NCI-H1092 (cell line): Measurements from ENCODE around the gene KRT4.
"Not testable (repeated sequence)": the region's sequence is repeated elsewhere in the genome, so short reads cannot be mapped to it uniquely, and the experiment has no call there.

Source experiments
- DNase-seq: peaks from one replicate; lab custom pipeline; 2025; lab: John Stamatoyannopoulos, UW

Gene KRT4

DNA sequence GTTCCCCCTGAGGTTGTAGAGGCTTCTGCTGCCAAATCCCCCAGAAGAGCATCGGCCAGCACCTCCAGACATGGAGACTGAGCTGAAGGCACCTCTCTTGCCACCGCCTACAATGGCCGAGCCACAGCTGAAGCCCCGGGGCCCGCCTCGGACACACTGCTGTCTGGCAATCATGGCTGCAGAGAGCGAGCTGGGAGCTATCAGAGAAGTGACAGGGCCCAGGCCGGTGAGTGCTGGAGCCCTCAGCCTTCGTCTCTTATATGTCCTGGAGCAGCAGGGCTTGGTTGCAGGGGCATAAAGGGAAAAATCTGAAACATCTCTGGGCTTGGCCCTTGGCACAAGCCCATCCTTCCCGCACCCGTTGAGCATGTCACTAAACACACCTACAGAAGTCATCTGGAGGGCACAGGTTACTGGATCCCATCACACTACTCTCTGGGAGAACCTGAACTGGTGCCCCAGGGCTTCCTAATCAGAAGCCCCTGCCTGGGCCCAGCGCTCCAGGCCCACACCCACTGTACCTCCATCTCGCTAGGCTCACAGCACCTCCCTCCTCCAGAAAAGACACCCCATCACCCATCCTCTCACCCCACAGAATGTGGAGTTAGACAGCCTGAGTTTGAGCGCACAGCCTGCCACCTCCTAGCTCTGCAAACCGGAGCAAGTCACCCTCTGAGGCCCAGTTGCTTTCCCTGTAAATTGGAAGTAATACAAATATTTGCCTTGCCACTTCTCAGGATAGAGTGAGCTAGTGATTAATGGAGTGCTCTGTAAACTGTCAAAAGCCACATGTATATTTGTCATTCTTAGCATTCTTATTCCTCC, at the start of gene KRT4:
KRT4 (minus strand) TSS at position 232 of the 825 bp plus-strand sequence; CDS start at position 174, 58 bp downstream.
- DNase-seq, result no peak

DNA sequence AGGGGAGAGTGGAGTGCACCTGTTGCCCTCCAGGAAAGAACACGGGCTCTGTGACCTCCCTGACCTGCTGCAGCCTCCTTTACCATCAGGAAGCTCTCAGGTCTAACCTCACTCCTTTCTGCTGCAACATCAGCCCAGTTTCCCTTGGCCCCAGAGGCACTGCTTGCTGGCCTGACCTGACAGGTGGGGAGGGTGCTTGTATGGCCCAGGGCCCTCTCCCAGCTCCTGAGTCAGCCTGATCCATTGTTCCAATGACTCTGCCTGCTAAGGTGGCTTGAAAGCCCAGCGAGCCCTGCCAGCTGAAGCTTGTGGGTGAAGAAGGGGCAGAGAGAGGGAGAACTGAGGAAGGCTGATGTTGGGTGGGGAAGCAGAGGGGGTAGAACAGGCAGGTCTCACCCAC, 48.1 kb upstream of the KRT4 start:
- no peak for DNase-seq

DNA sequence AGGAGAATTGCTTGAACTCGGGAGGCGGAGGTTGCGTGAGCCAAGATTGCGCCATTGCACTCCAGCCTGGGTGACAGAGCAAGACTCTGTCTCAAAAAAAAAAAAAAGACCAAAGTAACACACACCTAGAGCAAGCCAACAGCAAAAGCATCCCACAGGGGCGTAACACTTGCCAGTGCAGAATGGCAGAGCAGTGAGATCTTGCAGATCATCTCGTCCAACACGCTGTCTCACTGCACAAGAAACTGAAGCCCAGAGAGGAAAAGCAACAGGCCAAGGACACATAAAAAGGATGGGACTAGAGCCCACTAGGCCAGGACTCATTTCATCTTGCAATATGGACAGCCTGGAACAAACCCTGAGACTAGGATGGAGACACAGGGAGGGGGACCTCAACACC, 47.6 kb upstream of the KRT4 start:
- DNase-seq, result no peak

DNA sequence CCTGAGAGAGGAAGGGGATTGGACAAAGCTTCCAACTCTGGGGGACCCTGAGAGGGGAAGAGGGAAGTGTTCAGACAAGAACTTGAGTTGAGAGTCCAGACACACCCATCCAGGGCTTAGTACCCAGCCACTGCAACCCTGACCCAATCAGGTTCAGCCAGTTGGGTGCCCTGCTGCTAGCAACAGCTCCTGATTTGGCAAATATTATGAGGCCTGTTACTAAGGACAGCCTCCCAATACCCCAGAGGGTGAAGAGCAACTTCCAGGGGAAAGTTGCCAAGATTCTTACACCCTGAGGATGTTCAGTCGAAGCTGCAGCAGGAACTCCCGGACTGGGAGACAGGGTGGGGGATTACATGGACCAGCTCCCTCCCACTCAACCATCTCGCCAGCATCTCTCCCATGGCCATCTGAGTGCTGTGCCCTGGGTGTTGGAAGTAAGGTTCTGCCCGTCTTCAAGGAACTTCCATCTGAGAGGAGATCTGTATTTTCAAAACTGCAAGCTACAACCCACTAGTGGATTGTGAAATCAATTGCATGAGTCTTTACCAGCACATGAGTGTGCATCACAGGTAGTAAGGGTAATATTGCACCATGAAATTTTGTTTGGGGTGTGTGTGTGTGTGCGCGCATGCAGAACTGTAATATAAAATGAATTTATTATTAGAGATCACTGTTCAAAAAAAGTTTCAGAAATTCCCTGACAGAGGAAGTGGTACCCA, 46.3 kb upstream of the KRT4 start:
- no peak for DNase-seq

DNA sequence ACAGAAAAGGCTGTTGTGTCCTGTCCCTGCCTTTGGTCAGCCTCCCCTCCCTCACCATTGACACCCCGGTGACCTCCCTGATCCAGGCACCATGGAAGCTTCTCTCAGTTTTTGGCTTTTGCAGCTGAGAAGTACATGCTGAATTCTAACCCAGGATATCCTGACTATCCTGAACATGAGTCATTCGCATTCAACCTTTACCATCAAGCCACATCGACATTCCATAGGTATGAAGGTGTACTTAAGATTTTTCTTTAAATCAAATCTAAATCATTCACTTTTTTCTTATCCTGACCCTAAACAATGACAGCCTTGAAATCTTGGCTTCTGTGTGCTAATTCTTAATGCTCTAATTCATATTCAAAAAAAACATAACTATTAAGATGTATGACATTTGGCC, 43.6 kb upstream of the KRT4 start:
- DNase-seq, result no peak

DNA sequence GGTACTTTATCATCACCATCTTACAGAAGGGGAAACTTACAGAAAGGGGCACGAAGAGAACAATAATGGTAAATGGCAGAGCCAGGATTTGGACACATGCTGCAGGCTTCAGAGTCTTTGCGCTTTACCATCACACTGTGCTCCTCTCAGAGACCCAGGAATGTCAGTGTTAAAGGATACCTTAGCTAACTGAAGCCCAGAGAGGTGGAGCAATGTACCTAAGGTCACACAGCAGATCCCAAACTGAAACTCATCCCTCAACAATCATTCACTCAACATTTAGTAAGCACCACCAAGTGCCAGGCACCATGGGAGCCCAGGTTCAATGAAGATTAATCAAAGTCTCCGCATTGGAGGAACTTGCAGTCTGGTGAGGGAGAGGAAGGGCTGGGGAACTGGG, 42.9 kb upstream of the KRT4 start:
- no peak for DNase-seq

DNA sequence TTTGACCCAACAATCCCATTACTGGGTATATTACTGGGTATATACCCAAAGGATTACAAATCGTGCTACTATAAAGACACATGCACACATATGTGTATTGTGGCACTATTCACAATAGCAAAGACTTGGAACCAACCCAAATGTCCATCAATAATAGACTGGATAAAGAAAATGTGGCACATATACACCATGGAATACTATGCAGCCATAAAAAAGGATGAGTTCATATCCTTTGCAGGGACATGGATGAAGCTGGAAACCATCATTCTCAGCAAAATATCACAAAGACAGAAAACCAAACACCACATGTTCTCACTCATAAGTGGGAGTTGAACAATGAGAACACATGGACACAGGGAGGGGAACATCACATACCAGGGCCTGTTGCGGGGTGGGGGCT, 42.2 kb upstream of the KRT4 start:
- DNase-seq, result not testable (repeated sequence)

DNA sequence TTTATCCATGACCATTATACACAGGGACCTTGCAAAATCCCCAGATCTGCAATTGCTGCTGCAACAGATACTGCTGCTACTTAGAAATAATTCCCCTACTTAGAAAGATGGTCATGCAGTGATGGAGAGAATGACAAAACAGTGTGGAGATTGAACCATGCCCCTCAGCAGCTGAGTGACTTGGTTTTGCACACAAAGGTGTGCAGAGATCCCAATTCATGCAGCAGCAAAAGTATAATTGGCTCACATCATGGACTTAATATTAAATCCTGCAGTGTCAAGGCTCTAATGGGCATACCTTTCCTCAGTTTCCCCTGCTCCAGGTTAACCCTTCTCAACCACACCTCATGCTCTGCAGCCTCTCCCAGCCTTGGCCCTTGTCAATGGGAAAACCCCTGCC, 37.9 kb upstream of the KRT4 start:
- DNase-seq, result no peak

DNA sequence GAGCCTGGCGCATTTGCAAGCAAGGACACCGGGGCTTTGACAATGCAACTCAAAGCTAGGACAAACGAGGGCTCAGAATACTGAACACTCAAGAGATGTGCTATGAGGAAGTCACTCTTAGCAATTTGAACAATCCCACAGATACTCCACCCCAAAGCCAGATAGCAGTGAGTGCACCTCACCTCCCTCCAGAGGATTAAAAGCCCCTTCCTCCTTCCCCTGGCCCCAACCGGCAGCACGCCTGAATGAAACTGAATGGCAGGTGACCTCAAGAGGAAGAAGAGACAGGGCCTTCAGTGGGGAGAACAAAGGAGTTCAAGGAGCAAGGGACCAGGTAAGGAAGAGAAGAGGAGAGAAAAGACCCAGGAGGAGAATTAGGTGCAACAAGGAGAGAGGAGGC, 36.8 kb upstream of the KRT4 start:
- no peak for DNase-seq

DNA sequence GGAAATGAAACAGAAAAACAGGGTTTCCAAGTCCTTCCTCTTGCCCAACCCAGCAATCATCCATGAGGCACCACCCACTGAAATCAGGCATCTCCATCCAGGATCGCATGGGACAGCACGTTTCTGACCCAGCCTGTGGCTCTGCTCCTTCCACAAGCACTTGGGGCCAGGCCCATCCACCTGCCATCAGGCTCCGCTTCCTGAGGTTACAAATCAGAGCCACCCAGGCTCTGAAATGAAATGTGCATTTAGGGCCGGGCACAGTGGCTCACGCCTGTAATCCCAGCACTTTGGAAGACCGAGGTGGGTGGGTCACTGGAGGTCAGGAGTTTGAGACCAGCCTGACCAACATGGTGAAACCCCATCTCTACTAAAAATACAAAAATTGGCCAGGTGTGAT, 35.6 kb upstream of the KRT4 start:
- no peak for DNase-seq

DNA sequence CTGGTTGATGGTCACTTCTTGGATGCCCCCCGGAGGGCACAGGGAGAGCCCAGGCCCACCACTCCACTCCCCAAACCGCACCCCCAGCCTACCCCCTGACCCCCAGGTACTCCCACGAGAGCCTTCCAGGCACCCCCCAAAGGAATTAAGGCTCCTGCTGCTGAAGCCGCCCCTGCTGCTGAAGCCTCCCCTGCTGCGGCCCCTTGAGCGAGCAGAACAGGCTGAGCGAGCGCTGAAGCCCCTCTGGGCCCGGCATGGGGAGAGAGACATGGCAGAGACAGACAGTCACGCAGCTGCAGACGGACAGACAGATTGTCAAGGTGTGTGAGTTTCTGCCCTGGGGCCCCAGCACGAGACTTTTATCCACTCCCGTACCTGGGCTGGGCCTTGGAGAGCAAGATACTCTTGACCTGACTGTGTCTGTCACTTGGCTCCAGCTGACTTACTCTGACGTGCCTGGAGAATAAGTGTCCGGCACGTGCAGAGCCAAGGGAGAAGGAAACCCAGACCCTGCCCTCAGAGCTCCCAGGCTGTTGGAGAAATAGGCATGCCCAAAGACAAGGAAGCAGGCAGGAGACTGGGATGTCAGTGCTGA, 34.8 kb upstream of the KRT4 start, which contains the start of gene KRT78:
KRT78 (minus strand) TSS at position 334 of the 595 bp plus-strand sequence; CDS start at position 270, 64 bp downstream.
- DNase-seq, result no peak

DNA sequence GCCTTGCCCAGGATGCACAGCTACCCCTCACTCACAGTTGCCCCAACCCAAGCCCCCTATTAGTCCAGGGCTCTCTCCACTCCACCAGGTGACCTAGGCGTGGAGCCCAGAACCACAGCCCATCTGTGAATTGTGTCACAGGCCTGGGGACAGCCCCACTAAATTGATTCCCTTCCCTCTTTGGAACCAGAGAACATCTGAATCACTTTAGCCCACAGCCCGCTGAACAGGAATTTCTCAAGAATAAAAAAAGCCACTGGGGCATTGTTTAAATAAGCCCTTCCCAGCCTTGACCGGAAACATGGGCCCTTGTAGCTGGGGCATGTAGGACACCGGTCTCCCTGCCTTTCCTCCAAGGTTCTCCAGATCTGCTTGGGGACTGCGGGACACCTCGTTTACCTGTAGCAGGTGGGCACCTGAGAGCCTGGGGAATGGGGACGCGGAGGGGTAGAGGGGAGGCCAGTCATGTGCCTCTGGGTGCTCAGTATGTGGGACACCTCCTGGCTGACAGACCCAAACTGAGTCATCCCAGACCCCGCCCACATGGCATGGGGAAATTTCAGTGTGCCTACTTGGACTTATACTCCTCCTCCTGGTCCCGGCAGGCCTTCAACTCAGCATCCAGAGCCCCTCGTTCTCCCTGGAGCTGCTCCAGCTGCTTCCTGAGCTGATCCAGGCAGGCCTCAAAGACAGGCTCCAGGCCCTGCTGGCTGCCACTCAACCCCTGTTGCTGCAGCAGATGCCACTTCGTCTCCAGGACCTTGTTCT, 33.6 kb upstream of the KRT4 start:
- no peak for DNase-seq

DNA sequence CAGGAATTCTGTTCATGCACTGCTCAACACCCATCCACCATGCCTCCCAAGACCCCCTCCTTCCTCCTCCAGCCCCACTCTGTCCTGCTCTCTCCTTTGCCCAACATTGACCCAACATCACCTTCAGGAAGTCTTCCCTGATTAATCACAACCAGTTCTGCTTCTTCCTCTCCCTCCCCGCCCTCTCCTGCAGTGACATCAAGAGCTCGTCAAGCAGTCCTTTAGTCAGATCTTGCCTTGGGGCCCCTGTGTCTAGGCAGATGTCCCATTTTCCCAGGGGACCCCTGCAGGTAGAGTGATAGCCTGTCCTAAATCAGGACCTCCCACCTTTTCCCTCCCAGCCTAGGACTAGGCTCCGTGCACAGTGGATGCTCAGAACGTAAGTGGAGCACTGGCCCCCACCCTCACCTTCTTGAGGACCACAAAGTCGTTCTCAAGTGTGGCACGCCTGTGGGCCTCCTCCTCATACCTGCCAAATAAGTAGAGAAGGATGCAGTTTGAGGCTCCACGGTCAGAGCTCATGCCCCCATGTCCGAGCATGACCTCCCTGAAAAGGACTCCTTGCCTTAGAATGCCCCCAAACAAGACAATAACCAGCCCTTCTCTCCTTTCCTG, 32.5 kb upstream of the KRT4 start:
- DNase-seq, result no peak

DNA sequence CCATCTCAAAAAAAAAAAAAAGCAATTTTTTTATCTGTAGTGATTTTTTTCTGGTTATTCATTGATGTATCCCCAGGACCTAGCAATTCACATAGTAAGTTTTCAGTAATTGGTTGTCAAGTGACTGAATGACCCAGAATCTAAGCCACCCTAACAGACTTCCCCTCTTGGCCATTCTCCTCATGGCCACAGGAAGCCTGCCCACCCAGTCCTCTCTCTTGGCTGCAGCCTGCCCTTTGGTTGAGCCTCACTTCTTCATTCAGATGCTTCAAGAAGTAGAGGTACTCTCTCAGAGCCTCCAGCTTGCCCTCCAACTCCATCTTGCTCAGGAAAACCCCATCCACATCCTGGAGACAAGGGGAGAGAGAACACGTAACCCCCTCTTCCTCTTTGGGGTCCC, 32.0 kb upstream of the KRT4 start:
- no peak for DNase-seq

DNA sequence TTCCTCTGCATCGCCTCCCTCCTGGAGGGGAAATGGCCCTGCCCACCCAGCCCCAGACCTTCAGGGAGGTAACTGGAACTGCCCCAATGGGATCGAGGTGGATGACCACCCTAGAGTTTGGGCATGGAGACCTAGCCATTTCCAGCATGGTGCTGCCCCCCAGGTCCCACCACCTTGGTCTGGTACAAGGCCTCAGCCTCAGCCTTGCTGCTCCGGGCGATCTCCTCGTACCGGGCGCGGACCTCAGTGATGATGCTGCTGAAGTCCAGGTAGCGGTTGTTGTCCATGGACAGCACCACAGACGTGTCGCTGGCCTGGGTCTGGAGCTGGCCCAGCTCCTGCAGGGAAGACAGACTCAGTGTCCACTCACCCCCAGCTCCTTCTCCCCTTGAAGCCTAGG, 30.5 kb upstream of the KRT4 start:
- no peak for DNase-seq

DNA sequence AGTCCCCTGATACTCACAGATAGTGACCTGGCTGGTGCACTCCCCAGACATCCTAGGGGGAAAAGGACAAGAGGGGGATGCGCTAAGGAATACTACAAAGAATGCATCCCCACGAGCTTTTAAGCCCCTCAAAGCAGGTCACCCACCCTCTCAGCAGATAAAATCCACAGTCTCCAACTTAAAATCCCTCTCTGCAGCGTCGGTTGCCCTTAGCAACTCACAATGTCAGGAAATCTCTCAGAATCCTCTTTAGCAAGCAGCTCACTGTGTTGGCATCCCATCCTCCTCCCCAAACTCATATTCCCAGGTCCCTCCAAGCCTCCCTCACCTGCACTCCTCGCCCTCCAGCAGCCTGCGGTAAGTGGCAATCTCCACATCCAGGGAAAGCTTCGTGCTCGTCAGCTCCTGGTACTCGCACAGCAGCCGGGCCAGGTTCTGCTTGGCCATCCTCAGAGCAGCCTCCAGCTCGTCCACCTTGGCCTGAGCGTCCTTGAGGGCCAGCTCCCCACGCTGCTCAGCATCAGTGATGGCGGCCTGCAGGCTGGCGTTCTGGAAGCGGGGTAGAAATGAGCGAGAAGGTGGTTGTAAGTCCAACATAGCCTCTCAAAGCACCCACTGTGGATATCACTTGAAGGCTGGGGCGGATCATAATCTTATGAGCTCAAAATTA, 25.7 kb upstream of the KRT4 start:
- DNase-seq, result no peak

DNA sequence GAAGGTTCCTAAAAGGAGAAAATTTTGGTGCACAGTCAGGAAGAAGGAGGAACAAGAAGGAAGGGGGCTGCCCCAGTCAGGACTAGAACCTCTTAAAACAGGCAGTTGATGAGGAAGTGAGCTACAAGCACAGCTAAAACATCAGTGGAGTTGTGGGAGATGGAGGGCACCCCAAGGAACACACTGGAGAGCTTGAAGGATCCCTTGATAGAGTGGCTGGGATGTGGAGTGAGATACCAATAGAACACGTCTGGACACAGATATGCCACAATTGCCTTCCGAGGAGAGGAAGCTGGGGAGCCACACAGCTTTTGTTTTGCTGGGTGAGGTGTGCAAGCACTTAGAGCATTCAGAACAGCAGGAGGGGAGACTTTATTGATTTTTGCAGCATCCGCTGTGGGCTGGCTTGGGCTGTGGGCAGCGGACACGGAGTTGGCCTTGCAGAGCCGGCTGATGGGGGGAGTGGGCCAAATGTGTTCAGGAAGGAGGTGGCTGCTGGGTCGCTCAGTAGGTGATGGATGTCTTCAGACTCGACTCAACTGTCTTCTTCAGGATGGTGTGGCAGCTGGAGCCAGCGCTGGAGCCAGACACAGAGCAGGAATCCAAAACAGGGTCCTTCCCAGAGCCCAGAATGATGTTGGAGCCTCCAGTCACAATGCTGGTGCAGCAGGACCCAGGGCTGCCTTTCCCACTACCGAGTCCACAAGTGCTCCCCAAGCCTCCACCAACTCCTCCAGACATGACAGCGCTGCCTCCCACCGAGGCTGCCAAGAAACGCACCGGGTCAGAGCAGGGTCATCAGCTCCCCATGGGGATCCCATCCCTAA, 24.9 kb upstream of the KRT4 start:
- no peak for DNase-seq

DNA sequence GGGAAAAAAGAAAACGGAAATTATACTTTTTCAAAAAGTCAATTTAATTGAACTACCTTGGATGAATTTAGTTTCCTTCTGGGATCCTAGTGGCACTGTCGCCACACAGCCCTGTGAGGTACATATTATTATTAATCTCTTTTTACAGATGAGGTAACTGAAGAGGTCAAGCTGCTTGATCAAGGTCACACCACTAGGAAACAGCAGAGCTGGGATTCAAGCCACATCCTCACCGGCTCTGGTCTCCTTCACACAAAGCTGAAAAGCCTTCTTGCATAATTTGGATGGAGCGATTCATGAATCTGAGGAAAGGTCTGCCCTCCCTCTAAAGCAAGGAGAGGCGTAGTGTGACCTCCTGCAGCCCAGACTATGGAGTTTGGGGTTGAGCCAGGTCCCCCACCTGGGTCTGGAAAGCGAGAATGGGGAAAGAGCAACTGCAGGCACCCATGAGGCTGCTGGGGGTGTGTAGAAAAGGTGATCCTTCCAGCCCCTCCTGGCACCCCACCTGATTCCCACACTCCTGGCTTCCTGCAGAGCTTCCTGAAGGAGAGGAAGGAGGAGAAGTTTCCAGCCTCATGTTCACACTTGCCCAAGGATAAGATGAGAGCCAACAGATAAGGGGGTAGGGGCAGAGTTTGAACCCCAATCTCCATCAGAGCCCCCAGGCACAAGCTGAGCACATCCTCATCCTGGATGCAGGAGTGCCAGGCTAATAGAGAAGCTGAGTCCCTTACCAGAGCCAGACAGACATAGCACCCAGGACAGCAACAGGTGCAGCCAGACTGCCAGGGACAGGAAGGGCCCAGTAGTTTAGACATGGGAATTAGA, 24.1 kb upstream of the KRT4 start:
- DNase-seq, result no peak

DNA sequence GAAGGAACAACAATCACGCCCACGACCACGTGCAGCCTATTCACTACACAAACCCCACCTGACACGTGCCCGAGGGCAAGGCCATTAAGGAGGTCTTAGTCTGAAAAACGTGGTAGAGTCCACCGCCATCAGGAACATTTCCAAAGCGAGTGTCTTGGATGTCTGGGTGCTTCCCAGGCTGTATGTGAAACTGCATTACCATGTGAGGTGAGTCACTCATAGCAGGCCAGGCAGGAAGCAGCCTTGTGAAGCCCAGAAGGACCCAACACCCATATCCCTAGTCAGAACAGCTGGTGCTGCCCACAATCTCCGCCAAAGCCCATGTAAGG, 23.5 kb upstream of the KRT4 start:
- DNase-seq, result no peak
